K562 (cell line): ENCODE data around the gene B3GALT4. TPM values are rescaled to one million over a fixed set of nuclear protein-coding genes. Genes with fewer than 3 reads are reported as not detected.

Experiments
- ATF4 ChIP-seq: fragments of 450-650 bp; formaldehyde crosslinking; IDR thresholded peaks from 2 replicates; pipeline ENCODE4 v1.4.0; 2022; ENCODE audit warnings: mild to moderate bottlenecking, moderate library complexity
- CBFA2T3 ChIP-seq: fragments of 450-650 bp; IDR thresholded peaks from 2 replicates; pipeline ENCODE4 v1.6.1; 2017
- CHD4 ChIP-seq: fragments of 200-600 bp; sonication (generic); IDR thresholded peaks from 3 replicates; pipeline ENCODE4 v1.6.1; 2012; ENCODE audit warnings: low read depth, mild to moderate bottlenecking, mixed read lengths, low read length, inconsistent platforms; ENCODE audit not compliant: insufficient read depth, insufficient replicate concordance, poor library complexity, severe bottlenecking
- ETS2 ChIP-seq: IDR thresholded peaks from 2 replicates; pipeline ENCODE4 v1.6.1; 2016; ENCODE audit warnings: borderline replicate concordance, missing genetic modification characterization, mild to moderate bottlenecking, moderate library complexity, missing compliant biosample characterization; ENCODE audit not compliant: poor library complexity, severe bottlenecking
- FUS ChIP-seq: fragments of 200-400 bp; formaldehyde crosslinking; optimal IDR thresholded peaks from 2 replicates; pipeline ENCODE3; 2017; ENCODE audit warnings: low read depth, low read length
- KLF6 ChIP-seq: fragments of 250-450 bp; sonication (Bioruptor Pico); IDR thresholded peaks from 2 replicates; pipeline ENCODE4 v1.4.0; 2020; ENCODE audit warnings: mild to moderate bottlenecking, moderate library complexity, borderline replicate concordance
- PRMT5 ChIP-seq: sonication (generic); formaldehyde crosslinking; IDR thresholded peaks from 2 replicates; pipeline ENCODE4 v1.5.0; 2020; ENCODE audit warnings: missing genetic modification reagents
- PURB ChIP-seq: sonication (generic); formaldehyde crosslinking; IDR thresholded peaks from 2 replicates; pipeline ENCODE4 v1.9.0; 2021; ENCODE audit warnings: low read depth, mild to moderate bottlenecking, missing genetic modification reagents
- REST ChIP-seq, 2 experiments: fragments of 450-650 bp; formaldehyde crosslinking in 1 of 2; IDR thresholded peaks; 2 replicates each; pipeline versions ENCODE4 v1.4.0 to v1.6.1; 2014 to 2020; ENCODE audit warnings: mild to moderate bottlenecking in 2 of 2, borderline replicate concordance in 1 of 2, low read depth in 1 of 2
- SETDB1 ChIP-seq: IDR thresholded peaks from one replicate; pipeline ENCODE4 v1.6.1; 2012; ENCODE audit warnings: low read length, control low read depth, inconsistent platforms
- TAF9B ChIP-seq: fragments of 450-650 bp; IDR thresholded peaks from 2 replicates; pipeline ENCODE4 v1.6.1; 2018; ENCODE audit warnings: mild to moderate bottlenecking; ENCODE audit not compliant: partially characterized antibody
- TOE1 ChIP-seq, 2 experiments: fragments of 450-650 bp in 1 of 2; sonication (generic) in 1 of 2; formaldehyde crosslinking in 1 of 2; IDR thresholded peaks; 2 replicates each; pipeline versions ENCODE4 v1.7.1 to v1.8.0; 2016 to 2022; ENCODE audit warnings: borderline replicate concordance in 2 of 2, mild to moderate bottlenecking in 2 of 2, antibody characterized with exemption in 1 of 2, inconsistent platforms in 1 of 2, low read depth in 1 of 2, missing genetic modification reagents in 1 of 2, moderate library complexity in 1 of 2
- ZBTB9 ChIP-seq: fragments of 450-650 bp; formaldehyde crosslinking; IDR thresholded peaks from 2 replicates; pipeline ENCODE4 v1.4.0; 2020; ENCODE audit warnings: mild to moderate bottlenecking, moderate library complexity
- ZNF274 ChIP-seq: IDR thresholded peaks from 2 replicates; pipeline ENCODE4 v1.6.1; 2011; ENCODE audit warnings: low read depth, mild to moderate bottlenecking, low read length, moderate library complexity, borderline replicate concordance
- ZNF695 ChIP-seq: fragments of 450-650 bp; formaldehyde crosslinking; IDR thresholded peaks from 2 replicates; pipeline ENCODE4 v1.4.0; 2020; ENCODE audit warnings: mild to moderate bottlenecking, moderate library complexity
- ZNF76 ChIP-seq: fragments of 250-450 bp; sonication (Bioruptor Pico); IDR thresholded peaks from 2 replicates; pipeline ENCODE4 v1.4.0; 2020; ENCODE audit warnings: mild to moderate bottlenecking, moderate library complexity, borderline replicate concordance
- polyA plus RNA-seq, 8 experiments: library from polyadenylated mRNA; depleted of rRNA in 4 of 8; stranded (reverse) in 5 of 8; unstranded in 3 of 8; fragments of >200 nt; fragmentation: Nextera tagmentation in 2 of 8; fragmentation: Illumina TruSeq in 1 of 8; extraction: Ambion mirVana in 2 of 8; extraction: Trizol in 1 of 8; gene quantifications; 2 replicates each; pipeline versions ENCODE4 v1.2.1 to v1.2.3, GENCODE V29; 2011 to 2014; ENCODE audit warnings: inconsistent platforms in 1 of 8, missing spikeins in 1 of 8
- total RNA-seq, 7 experiments: library from RNA; depleted of rRNA in 6 of 7; stranded (reverse); fragments of >200 nt in 6 of 7; fragmentation: Illumina TruSeq in 2 of 7; extraction: Trizol in 2 of 7; gene quantifications; 2 replicates each; pipeline versions ENCODE4 v1.2.1 to v1.2.3, GENCODE V29; 2011 to 2021; ENCODE audit warnings: low replicate concordance in 1 of 7

B3GALT4 gene
- total and polyA plus RNA-seq, 9 of the 15 experiments (the other 6 are each of a cell fraction or from before 2014, with no cell fraction given) = 0.11 to 1.3 (median 0.53) TPM; not detected in 1

GRCh38 chr6:33248932-33249731, 27.8 kb upstream of the B3GALT4 start (continued):
- TF ChIP-seq ZNF695 = no peak
- TF ChIP-seq ZNF76 = no peak
- peak; percentile 62; the same call in 1 of the 2 replicates for TF ChIP-seq ZBTB9
- peak; percentile 28; the same call in 1 of the 2 replicates for TF ChIP-seq CBFA2T3
- no peak for TF ChIP-seq ATF4 (CRISPR knock-in tag)
- no peak for TF ChIP-seq ZNF274
- no peak for TF ChIP-seq FUS
- TF ChIP-seq TOE1 (IDR thresholded peaks at IDR 0.05; ENCODE audit: borderline replicate concordance) = peak; percentile 42
- no peak for TF ChIP-seq TOE1 (CRISPR knock-in tag; IDR thresholded peaks at IDR 0.05; ENCODE audit: borderline replicate concordance, low read depth)
- TF ChIP-seq REST (IDR thresholded peaks at IDR 0.05; ENCODE audit: borderline replicate concordance) = peak; percentile 10; the same call in 1 of the 2 replicates
- no peak for TF ChIP-seq REST (CRISPR knock-in tag; IDR thresholded peaks at IDR 0.05; ENCODE audit: low read depth)
- no peak for TF ChIP-seq SETDB1
- no peak for TF ChIP-seq ETS2 (tag)
- TF ChIP-seq KLF6 (CRISPR knock-in tag) = no peak
- no peak for TF ChIP-seq PRMT5 (CRISPR knock-in tag)
- TF ChIP-seq PURB (CRISPR knock-in tag) = no peak
- no peak for TF ChIP-seq TAF9B
- no peak for TF ChIP-seq CHD4
